Loucy (cell line): ENCODE data around the gene PELO.

ENCODE experiments used
- H2AFZ ChIP-seq: fragments of 200-600 bp; sonication (generic); 2 replicates; pipeline ENCODE4 v1.6.0; 2016; ENCODE audit warnings: antibody characterized with exemption, mild to moderate bottlenecking, low read length, moderate library complexity
- H3F3A ChIP-seq: fragments of 200-600 bp; 2 replicates; pipeline ENCODE4 v1.6.0; 2016; ENCODE audit warnings: antibody characterized with exemption, low read depth, mild to moderate bottlenecking
- H3K27me3 ChIP-seq: fragments of 200-600 bp; sonication (generic); 2 replicates; pipeline ENCODE4 v1.6.1; 2014; ENCODE audit warnings: low read length, mild to moderate bottlenecking; ENCODE audit not compliant: insufficient read depth, poor library complexity, severe bottlenecking
- H3K36me3 ChIP-seq: fragments of 200-600 bp; sonication (generic); 2 replicates; pipeline ENCODE4 v1.6.1; 2016; ENCODE audit warnings: low read length; ENCODE audit not compliant: insufficient read depth
- H3K4me1 ChIP-seq: fragments of 200-600 bp; sonication (generic); 2 replicates; pipeline ENCODE4 v1.5.1; 2014; ENCODE audit warnings: low read length, mild to moderate bottlenecking; ENCODE audit not compliant: insufficient read depth, poor library complexity, severe bottlenecking
- H3K4me2 ChIP-seq: fragments of 200-600 bp; sonication (generic); 2 replicates; pipeline ENCODE4 v1.6.0; 2014; ENCODE audit warnings: antibody characterized with exemption, low read length, low read depth, mild to moderate bottlenecking; ENCODE audit not compliant: poor library complexity, severe bottlenecking
- H3K4me3 ChIP-seq: fragments of 200-600 bp; sonication (generic); 2 replicates; pipeline ENCODE4 v1.5.1; 2014; ENCODE audit warnings: low read length, mild to moderate bottlenecking, mixed read lengths; ENCODE audit not compliant: poor library complexity, severe bottlenecking
- H3K79me2 ChIP-seq: fragments of 200-600 bp; sonication (generic); 2 replicates; pipeline ENCODE4 v1.6.1; 2014; ENCODE audit warnings: low read length; ENCODE audit not compliant: insufficient read depth
- H3K9ac ChIP-seq: fragments of 200-600 bp; sonication (generic); 2 replicates; pipeline ENCODE4 v1.6.0; 2014; ENCODE audit warnings: mild to moderate bottlenecking, low read depth, low read length, moderate library complexity; ENCODE audit not compliant: poor library complexity, severe bottlenecking
- H3K9me2 ChIP-seq: fragments of 200-600 bp; sonication (generic); replicated peaks from 2 replicates; pipeline ENCODE4 v1.6.1; 2016; ENCODE audit warnings: low read depth, low read length, mixed read lengths
- H3K9me3 ChIP-seq: fragments of 200-600 bp; sonication (generic); 2 replicates; pipeline ENCODE4 v1.6.1; 2014; ENCODE audit warnings: mild to moderate bottlenecking, antibody characterized with exemption, low read length, low read depth; ENCODE audit not compliant: insufficient read depth
- H4K20me1 ChIP-seq: fragments of 200-600 bp; sonication (generic); 2 replicates; pipeline ENCODE4 v1.6.0; 2014; ENCODE audit warnings: antibody characterized with exemption, low read length, mild to moderate bottlenecking; ENCODE audit not compliant: insufficient read depth, poor library complexity, severe bottlenecking
- EZH2phosphoT487 ChIP-seq: fragments of 200-600 bp; IDR thresholded peaks from 2 replicates; pipeline ENCODE4 v1.6.1; 2018; ENCODE audit warnings: antibody characterized with exemption, mild to moderate bottlenecking, moderate library complexity, borderline replicate concordance
- TF ChIP-seq, protein P1 (sequence below): fragments of 200-600 bp; sonication (generic); conservative IDR thresholded peaks from 2 replicates; pipeline ENCODE4 v1.5.1; 2014; ENCODE audit warnings: mild to moderate bottlenecking, antibody characterized with exemption, low read length

The PELO gene

DNA sequence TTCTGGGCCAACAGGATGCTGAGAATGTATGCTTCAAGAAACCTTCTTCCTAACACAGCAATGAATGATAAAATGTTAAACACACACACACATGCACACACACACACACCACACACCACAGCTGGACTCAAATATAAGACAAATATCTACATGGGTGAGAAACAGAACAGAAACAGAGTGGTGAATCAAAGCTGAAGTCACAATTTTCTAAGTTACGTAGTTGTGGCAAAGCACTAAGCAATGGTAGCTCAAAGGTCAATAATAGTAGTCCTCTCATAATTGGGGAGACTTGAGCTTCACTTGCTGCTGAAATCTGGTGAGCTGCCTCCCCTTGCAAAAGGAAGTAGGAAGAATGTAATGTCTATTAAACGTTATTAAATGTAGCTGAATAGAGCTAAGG lies 33.7 kb upstream of the PELO start:
- Histone ChIP-seq H3K4me2 (no peak overlapping the region), H3K4me1 (no peaks in the 10 kb centered on the region), H3K9me3 (no peaks in the 10 kb centered on the region), H3K27me3 (no peaks in the 10 kb centered on the region), H3K9ac (no peak overlapping the region), H3K79me2 (no peaks in the 10 kb centered on the region), H3F3A (no peaks in the 10 kb centered on the region), H4K20me1 (no peaks in the 10 kb centered on the region), H2AFZ (no peak overlapping the region), H3K36me3 (no peaks in the 10 kb centered on the region), H3K4me3 (no peak overlapping the region), H3K9me2 (no peaks in the 10 kb centered on the region)
- TF ChIP-seq, protein P1, sequence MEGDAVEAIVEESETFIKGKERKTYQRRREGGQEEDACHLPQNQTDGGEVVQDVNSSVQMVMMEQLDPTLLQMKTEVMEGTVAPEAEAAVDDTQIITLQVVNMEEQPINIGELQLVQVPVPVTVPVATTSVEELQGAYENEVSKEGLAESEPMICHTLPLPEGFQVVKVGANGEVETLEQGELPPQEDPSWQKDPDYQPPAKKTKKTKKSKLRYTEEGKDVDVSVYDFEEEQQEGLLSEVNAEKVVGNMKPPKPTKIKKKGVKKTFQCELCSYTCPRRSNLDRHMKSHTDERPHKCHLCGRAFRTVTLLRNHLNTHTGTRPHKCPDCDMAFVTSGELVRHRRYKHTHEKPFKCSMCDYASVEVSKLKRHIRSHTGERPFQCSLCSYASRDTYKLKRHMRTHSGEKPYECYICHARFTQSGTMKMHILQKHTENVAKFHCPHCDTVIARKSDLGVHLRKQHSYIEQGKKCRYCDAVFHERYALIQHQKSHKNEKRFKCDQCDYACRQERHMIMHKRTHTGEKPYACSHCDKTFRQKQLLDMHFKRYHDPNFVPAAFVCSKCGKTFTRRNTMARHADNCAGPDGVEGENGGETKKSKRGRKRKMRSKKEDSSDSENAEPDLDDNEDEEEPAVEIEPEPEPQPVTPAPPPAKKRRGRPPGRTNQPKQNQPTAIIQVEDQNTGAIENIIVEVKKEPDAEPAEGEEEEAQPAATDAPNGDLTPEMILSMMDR, result no peak
- TF ChIP-seq EZH2phosphoT487, result no peak

DNA sequence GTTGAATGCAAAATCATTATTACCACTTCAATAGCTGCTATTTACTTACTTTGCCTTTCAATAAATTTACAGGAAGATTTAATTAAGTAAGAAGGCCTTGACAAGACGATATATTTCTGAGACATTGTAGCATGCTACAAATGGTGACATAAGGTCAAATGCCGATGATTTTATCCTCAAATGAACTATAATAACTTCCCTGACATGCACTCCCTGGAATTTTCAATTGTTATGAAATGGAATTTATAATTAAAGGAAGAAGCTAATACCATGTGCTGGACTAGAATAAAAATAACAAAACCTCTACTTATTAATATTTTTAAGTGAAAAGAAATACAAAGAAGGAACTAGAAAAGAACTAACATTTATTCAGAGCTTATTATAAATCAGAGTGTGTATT lies 30.2 kb upstream of the PELO start:
- no peaks in the 10 kb centered on the region for H4K20me1 ChIP-seq
- no peaks in the 10 kb centered on the region for H3K27me3 ChIP-seq
- H3K36me3 ChIP-seq, result no peaks in the 10 kb centered on the region
- no peaks in the 10 kb centered on the region for H3K9me2 ChIP-seq
- no peaks in the 10 kb centered on the region for H3F3A ChIP-seq
- H3K9me3 ChIP-seq, result no peaks in the 10 kb centered on the region
- no peak for TF ChIP-seq EZH2phosphoT487
- TF ChIP-seq, protein P1, result no peak
- no peak overlapping the region for H2AFZ ChIP-seq
- H3K4me1 ChIP-seq, result no peaks in the 10 kb centered on the region
- H3K9ac ChIP-seq, result no peak overlapping the region
- no peak overlapping the region for H3K4me2 ChIP-seq
- H3K79me2 ChIP-seq, result no peaks in the 10 kb centered on the region
- no peak overlapping the region for H3K4me3 ChIP-seq

DNA sequence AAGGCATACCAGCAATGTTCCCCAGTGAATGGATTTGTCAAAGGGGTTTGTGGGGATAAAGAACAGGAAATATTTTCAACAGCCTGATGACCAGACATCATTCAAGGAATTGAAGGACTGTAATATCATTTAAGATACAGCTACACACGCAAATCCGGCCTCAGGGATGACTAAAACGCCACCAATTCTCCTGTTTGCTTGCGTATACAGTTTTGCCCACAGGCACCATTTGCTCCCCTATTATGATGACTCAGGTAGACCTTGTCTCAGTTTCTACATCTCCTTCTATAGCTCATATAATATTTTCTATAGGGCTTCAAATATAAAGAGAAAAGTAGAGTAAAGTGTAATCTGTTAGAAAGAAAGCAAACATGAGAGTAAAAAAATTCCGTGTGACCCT lies 29.7 kb upstream of the PELO start:
- no peak for TF ChIP-seq EZH2phosphoT487
- TF ChIP-seq, protein P1, result no peak
- H3K36me3 ChIP-seq, result no peaks in the 10 kb centered on the region
- H3K27me3 ChIP-seq, result no peaks in the 10 kb centered on the region
- no peaks in the 10 kb centered on the region for H3K4me1 ChIP-seq
- H3K4me3 ChIP-seq, result no peak overlapping the region
- H3K4me2 ChIP-seq, result no peak overlapping the region
- no peaks in the 10 kb centered on the region for H3F3A ChIP-seq
- H3K79me2 ChIP-seq, result no peaks in the 10 kb centered on the region
- no peak overlapping the region for H2AFZ ChIP-seq
- no peaks in the 10 kb centered on the region for H4K20me1 ChIP-seq
- H3K9me3 ChIP-seq, result no peaks in the 10 kb centered on the region
- H3K9me2 ChIP-seq, result no peaks in the 10 kb centered on the region
- H3K9ac ChIP-seq, result no peak overlapping the region
